Lung (tissue), 12 donors: Measurements from ENCODE around the gene LYRM2. TPM values are rescaled to one million over a fixed set of nuclear protein-coding genes. Genes with fewer than 3 reads are reported as not detected.

ENCODE experiments used
- ATAC-seq: fragments of 200-7000 bp; cut with Tn5 transposase; one replicate; pipeline ENCODE4 v1.9.1; 2020; ENCODE audit warnings: moderate number of reproducible peaks; ENCODE audit not compliant: insufficient read depth, low FRiP score
- DNase-seq, 3 donors: peaks; one replicate each; pipeline ENCODE4 v3.0.0-alpha.2; 2013 to 2017
- H3K27ac ChIP-seq, 2 donors: one replicate each; pipeline ENCODE4 v1.5.1; 2013; ENCODE audit warnings: mild to moderate bottlenecking in 2 of 2, moderate library complexity in 2 of 2, control low read depth in 1 of 2, inconsistent platforms in 1 of 2, low read depth in 1 of 2, low read length in 1 of 2
- H3K27me3 ChIP-seq, 3 donors: one replicate each; pipeline ENCODE4 v1.5.1; 2013; ENCODE audit warnings: low read length in 2 of 3; ENCODE audit not compliant: control insufficient read depth in 3 of 3, insufficient read depth in 3 of 3
- H3K36me3 ChIP-seq, 4 donors: one replicate each; pipeline ENCODE4 v1.5.1; 2013; ENCODE audit warnings: low read length in 4 of 4, mild to moderate bottlenecking in 1 of 4, moderate library complexity in 1 of 4; ENCODE audit not compliant: control insufficient read depth in 4 of 4, insufficient read depth in 4 of 4
- H3K4me1 ChIP-seq, 5 donors: one replicate each; pipeline ENCODE4 v1.5.1; 2013; ENCODE audit warnings: low read length in 5 of 5, mild to moderate bottlenecking in 2 of 5, moderate library complexity in 1 of 5; ENCODE audit not compliant: control insufficient read depth in 5 of 5, insufficient read depth in 5 of 5
- H3K4me3 ChIP-seq: one replicate; pipeline ENCODE4 v1.5.1; 2013; ENCODE audit warnings: mild to moderate bottlenecking, control low read depth, moderate library complexity
- H3K9ac ChIP-seq, 2 donors: one replicate each; pipeline ENCODE4 v1.5.1; 2013; ENCODE audit warnings: low read length in 2 of 2, control low read depth in 1 of 2; ENCODE audit not compliant: insufficient read depth in 1 of 2
- H3K9me3 ChIP-seq, 4 donors: one replicate each; pipeline ENCODE4 v1.5.1; 2013; ENCODE audit warnings: low read length in 3 of 4, mild to moderate bottlenecking in 1 of 4, moderate library complexity in 1 of 4; ENCODE audit not compliant: control insufficient read depth in 4 of 4, insufficient read depth in 3 of 4
- CTCF ChIP-seq: IDR thresholded peaks from 2 replicates; pipeline ENCODE4 v1.5.1; 2012; ENCODE audit warnings: mild to moderate bottlenecking; ENCODE audit errors: control extremely low read depth, extremely low read depth
- WGBS, 2 donors: extraction: QIAGEN DNeasy Blood & Tissue Kit; methylation state at CpG; one replicate each; pipeline ENCODE4 v1.1.7; 2013; 5-methylcytosine and 5-hydroxymethylcytosine counted together
- polyA plus RNA-seq, 2 donors: library from polyadenylated mRNA; stranded (reverse); fragments of 200-250 nt; gene quantifications; one replicate each; pipeline ENCODE4 v1.2.1, GENCODE V29; 2013
- total RNA-seq, 2 donors: library from RNA; depleted of rRNA in 1 of 2; stranded (reverse); fragments of >200 nt in 1 of 2; gene quantifications; one replicate each; pipeline ENCODE4 v1.2.1, GENCODE V29; 2014 to 2021
- donor health status: control.
- donor health status: control.
- donor health status: Bipolar disorder and iron deficiency.
- donor health status: healthy.
- donor health status: DM: yes; HTN: yes; CAD: no.

Gene LYRM2
- total and polyA plus RNA-seq, 4 donors, result 25.6 to 38.1 (median 27.1) TPM

GRCh38 chr6:89582669-89583325, 55.8 kb downstream of the LYRM2 start:
- TF ChIP-seq CTCF, result no peak
- Histone ChIP-seq H3K27me3 (no peaks in the 10 kb centered on the region), H3K4me3 (no peak overlapping the region), H3K36me3 (peaks cover 0 to 1% (median 0%) of the 10 kb centered on the region in 4 donors), H3K9me3 (peaks cover 0 to 2% (median 0%) of the 10 kb centered on the region in 4 donors), H3K4me1 (peaks cover 0 to 1% (median 0%) of the 10 kb centered on the region in 5 donors), H3K27ac (no peak overlapping the region), H3K9ac (no peak overlapping the region)
- ATAC-seq (no peak), DNase-seq (no peak)
- WGBS, 2 donors, result 78 to 88% methylated on average over 4 of the region's 4 CpGs

- peaks cover 0 to 2% (median 0%) of the 10 kb centered on the region in 4 donors for H3K9me3 ChIP-seq
- H3K27me3 ChIP-seq, result no peaks in the 10 kb centered on the region
- DNase-seq (no peak), ATAC-seq (no peak)
- peaks cover 0 to 1% (median 0%) of the 10 kb centered on the region in 4 donors for H3K36me3 ChIP-seq
- TF ChIP-seq CTCF, result no peak
- no peak overlapping the region for H3K4me3 ChIP-seq
- H3K4me1 ChIP-seq, result peaks cover 0 to 1% (median 0%) of the 10 kb centered on the region in 5 donors
- no peak overlapping the region for H3K9ac ChIP-seq
- no peak overlapping the region for H3K27ac ChIP-seq
- WGBS, 2 donors, result 90 to 95% methylated on average over 4 of the region's 4 CpGs
These were observed 56.9 kb downstream of the LYRM2 start for GRCh38 chr6:89581689-89582088.

GRCh38 chr6:89580997-89581666, 57.4 kb downstream of the LYRM2 start:
- Histone ChIP-seq H3K27ac (no peak overlapping the region), H3K9me3 (peaks cover 0 to 2% (median 0%) of the 10 kb centered on the region in 4 donors), H3K27me3 (no peaks in the 10 kb centered on the region), H3K9ac (no peak overlapping the region), H3K4me3 (no peak overlapping the region), H3K4me1 (peaks cover 0 to 1% (median 0%) of the 10 kb centered on the region in 5 donors), H3K36me3 (peaks cover 0 to 2% (median 0%) of the 10 kb centered on the region in 4 donors)
- no peak for TF ChIP-seq CTCF
- DNase-seq (no peak), ATAC-seq (no peak)
- WGBS, 2 donors, result 84 to 96% methylated on average over 3 of the region's 3 CpGs
